GM12891 (cell line): ENCODE data around the gene BCAS1.
A peak's percentile ranks its signal among the peaks of the same experiment; 100 is the strongest.
"Not testable (repeated sequence)": the region's sequence is repeated elsewhere in the genome, so short reads cannot be mapped to it uniquely, and the experiment has no call there.

Experiments
- DNase-seq: peaks from one replicate; pipeline ENCODE4 v3.0.0; 2011; ENCODE audit warnings: low spot score; ENCODE audit not compliant: insufficient read length
- FAIRE-seq: peaks from 2 replicates; lab custom pipeline; 2011; peaks lifted over from hg19 to GRCh38; lab: Jason Lieb, UNC
- PAX5 ChIP-seq: IDR thresholded peaks from 2 replicates; pipeline ENCODE4 v1.6.1; 2011; ENCODE audit warnings: low read length, moderate library complexity, mild to moderate bottlenecking; ENCODE audit not compliant: insufficient read depth, severe bottlenecking
- POLR2A ChIP-seq: IDR thresholded peaks from 2 replicates; pipeline ENCODE4 v1.6.1; 2011; ENCODE audit warnings: low read depth, low read length, control low read depth
- POLR2AphosphoS5 ChIP-seq: IDR thresholded peaks from 2 replicates; pipeline ENCODE4 v1.6.1; 2011; ENCODE audit warnings: low read depth, low read length, control low read depth
- POU2F2 ChIP-seq: IDR thresholded peaks from 2 replicates; pipeline ENCODE4 v1.6.1; 2011; ENCODE audit warnings: low read depth, mild to moderate bottlenecking, control low read depth, low read length, moderate library complexity
- SPI1 ChIP-seq: IDR thresholded peaks from 2 replicates; pipeline ENCODE4 v1.6.1; 2011; ENCODE audit warnings: low read depth, low read length, control low read depth
- TAF1 ChIP-seq: IDR thresholded peaks from 2 replicates; pipeline ENCODE4 v1.6.1; 2011; ENCODE audit warnings: low read depth, low read length, control low read depth

Gene BCAS1

DNA sequence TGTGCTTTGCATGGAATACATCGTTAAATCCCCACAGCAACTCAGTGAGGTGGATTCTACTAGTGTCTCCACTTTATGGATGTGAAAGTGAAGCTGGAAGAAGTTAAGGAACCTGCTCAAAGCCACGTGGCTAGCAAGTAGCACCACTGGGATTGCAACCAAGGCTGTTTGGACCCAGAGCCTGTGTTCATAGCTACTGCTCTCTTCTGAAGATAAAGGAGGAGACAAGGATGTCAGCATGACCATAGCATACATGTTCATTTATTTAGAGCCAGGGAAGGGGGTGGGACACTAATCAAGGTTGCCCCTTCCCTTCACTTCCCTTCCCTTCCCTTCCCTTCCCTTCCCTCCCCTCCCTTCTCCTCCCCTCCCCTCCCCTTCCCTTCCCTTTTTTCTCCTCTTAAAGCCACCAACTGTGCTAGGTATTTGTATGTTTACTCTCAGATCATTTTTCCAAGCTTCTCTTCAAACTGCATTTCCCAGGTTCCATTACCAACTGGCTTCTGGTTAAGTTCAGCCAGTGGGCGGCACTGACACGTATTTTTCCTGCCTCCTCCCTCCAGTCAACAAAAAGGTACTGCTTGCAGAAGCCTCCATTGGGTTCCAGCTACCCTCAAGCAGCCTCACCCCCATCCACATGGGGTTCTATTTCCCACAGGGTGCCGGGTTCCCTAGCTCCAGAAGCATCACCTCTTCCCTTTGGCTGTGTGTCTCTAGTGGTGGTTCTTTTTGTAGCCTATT lies 134.9 kb downstream of the BCAS1 start:
- FAIRE-seq (no peak), DNase-seq (no peak)
- TF ChIP-seq TAF1 (no peak), POU2F2 (no peak), SPI1 (no peak), PAX5 (no peak), POLR2A (no peak), POLR2AphosphoS5 (no peak)

DNA sequence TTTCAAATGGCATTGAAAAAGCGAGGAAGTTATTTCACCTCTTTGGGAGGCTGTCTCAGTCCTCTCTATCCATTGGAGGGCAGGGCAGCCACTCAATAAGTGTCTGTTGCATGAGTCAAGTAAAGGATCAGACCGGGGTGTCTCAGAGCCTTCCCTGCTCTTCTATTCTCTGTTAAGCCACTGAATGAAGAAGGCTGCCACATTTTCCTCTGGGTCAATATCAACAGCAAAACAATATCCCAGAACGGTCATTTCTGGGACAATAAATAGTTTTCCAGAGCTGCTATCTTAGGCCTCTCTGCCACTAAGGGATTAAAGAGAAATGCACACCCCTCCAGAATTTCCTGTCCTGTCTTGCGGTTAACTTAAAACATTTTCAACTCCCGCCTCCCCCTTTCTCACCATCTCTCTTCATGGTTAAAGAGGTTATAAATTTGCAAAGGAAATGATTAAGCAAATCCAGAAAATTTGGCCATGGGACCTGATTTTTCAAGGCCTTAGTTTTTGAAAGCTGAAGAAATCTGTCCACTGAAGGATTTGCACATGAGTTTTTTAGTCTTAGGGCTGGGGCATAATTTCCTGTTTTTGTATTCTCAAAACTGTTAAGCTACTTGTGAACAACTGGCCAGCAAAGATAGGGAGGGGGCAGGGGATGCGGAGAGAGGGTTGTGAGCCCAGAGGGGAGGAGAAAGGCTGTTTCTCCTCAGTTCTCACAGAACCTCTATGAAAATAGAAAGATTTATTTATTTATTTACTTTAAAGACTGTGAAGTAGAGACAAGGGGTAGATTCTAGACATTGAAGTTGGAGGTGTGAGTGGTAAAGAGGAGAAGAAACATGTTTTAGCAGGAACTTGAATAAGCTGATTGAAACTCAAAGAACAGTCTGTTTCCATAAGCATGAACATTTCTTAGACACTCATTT lies 135.7 kb downstream of the BCAS1 start:
- DNase-seq = no peak

DNA sequence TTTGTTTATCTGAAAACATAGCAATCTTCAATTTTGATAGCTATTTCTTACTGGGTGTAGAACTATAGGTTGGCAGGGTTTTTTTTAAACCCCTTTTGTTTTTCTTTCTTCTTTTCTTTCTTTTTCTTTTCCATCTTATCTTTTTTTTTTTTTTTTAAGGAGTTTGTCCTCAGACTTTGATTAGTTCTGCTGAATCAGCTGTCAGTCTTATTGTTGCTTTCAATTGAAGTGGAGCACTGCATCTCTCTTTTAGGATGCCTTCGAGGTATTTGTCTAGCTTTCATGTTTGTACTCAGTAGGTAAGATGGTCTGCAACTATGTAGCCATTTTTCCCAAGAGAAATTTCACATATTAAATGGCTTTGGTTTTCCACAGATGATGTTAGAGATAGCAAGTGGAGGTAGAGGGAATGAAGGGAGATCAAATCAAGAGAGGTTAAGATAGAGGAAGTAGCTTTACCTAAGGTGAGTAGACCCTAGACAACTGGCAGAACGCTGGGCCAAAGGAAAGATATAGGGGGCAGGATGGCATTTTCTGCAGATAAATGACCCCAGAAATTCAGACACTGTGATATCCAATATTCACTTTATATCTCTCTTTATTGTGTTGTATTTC lies 137.1 kb downstream of the BCAS1 start:
- TF ChIP-seq PAX5 = no peak
- TF ChIP-seq POU2F2 = no peak
- no peak for TF ChIP-seq POLR2A
- no peak for TF ChIP-seq TAF1
- no peak for TF ChIP-seq SPI1
- no peak for TF ChIP-seq POLR2AphosphoS5
- DNase-seq (no peak), FAIRE-seq (no peak)

More for the DNA sequence above, 135.7 kb downstream of the BCAS1 start:
- TF ChIP-seq PAX5 (no peak), POLR2AphosphoS5 (no peak), TAF1 (peak; percentile 37; the same call in 1 of the 2 replicates), POU2F2 (no peak)
- no peak for FAIRE-seq

DNA sequence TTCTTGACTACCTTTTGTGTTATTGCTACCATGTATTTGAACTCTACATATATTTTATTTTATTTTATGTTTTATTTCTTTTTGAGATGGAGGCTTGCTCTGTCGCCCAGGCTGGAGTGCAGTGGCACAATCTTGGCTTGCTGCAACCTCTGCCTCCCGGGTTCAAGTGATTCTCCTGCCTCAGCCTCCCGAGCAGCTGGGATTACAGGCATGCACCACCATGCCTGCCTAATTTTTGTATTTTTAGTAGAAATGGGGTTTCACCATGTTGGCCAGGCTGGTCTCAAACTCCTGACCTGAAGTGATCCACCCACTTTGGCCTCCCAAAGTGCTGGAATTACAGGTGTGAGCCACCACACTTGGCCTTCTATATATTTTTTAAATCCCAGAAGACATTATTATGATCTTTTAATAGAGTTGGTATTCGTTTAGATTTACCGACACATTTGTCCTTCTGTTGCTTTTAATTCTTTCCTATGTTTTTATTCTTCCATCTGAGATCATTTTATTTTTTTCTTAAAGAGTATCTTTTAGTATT lies 137.7 kb downstream of the BCAS1 start:
- DNase-seq, FAIRE-seq: not testable (repeated sequence)

DNA sequence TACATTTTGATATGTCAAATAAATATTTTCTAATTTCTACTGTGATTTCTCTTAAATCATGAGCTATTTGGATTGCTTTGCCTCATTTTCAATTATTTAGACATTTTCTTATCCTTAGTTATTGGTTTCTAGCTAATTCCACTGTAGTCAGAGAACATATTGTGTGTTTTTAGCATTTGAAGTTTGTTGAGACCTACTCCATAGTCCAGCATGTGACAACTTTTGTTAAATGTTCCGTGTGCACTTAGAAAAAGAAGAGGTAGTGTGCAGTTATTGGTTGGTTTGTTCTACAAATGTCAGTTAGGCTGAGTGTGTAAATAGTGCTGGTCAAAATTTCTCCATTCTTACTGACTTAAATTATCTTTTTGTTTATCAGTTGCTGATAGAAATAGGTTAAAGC lies 138.8 kb downstream of the BCAS1 start:
- TF ChIP-seq SPI1 (no peak), TAF1 (no peak), POLR2A (no peak), POLR2AphosphoS5 (no peak), POU2F2 (no peak), PAX5 (no peak)
- DNase-seq = no peak
- FAIRE-seq = no peak

DNA sequence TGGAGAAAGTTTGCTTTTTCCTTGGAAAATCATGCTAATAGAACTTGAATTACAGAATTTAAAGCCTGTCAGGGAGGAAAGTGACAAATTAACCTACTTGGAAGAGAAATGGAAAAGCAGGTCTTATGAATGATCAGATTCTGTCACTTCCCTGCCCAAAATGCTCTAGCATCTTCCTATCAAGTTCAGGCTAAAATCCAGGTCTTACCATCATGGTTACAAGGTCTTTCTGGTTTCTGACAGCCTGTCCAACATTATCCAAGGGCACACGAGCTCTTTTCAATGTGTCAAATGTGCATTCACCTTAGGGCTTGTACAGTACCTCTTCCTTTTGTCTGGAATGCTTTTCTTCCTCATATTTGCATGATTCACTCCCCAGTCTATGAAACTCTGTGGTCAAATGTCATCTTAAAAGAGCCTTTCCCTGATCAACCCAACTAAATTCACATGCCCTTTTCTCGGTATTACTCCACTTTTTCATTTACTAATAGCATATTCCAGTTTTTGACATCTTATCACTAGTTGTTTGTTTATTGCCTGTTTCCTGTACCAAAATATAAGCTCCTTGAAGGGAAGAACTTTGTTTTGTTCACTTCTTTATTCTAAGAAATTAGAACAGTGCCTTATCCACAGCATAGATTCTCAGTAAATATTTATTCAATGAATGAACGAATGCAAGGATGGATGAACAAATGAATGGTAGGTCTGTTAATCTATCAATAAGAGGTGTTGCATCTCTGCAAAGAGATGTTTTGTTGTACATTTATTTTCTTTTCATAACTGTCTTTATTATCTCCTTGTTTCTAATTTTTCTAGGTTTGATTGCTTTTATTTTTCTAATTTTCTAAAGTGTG lies 139.5 kb downstream of the BCAS1 start:
- FAIRE-seq (no peak), DNase-seq (no peak)
- TF ChIP-seq SPI1 (peak; percentile 17; the same call in 1 of the 2 replicates), POLR2A (no peak), POLR2AphosphoS5 (no peak), TAF1 (no peak)

DNA sequence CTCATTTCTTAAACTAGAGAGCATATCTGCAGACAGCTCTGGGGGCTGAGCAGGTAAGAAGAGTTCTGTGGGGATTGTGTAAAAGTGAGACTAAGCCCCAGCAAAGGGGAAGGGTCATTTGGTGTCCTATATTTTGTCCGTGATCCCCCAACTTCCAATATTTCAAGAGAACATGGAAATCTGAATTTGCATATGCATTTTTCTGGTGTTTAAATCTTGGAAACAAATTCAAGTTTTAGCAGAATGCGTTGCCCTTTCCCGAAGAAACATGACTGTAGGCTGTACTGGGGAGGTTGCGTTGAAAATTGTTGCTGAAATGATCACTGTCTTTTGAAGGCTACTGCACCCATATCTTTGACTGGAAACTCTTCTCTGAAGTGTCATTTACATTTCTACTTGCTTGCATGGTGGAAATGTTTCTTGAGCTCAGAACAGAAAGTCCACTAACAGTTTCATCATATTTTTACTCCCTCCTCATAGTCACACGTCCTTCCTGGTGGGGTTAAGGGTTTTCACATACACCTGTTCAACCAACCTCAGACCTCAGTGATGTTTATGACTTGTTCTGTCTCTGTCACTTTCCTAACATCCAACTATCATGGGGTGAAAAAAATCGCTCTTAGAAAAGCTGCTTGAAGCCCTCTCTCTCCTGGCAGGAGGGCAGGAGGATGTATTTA lies 140.3 kb downstream of the BCAS1 start:
- TF ChIP-seq SPI1 = peak; percentile 27; the same call in 1 of the 2 replicates
- TF ChIP-seq PAX5 = no peak
- no peak; the same call in 1 of the 2 replicates for TF ChIP-seq POU2F2
- TF ChIP-seq POLR2AphosphoS5 = 0 out of 2 replicates have a peak, but pooled peaks have one; percentile 35
- TF ChIP-seq TAF1 = 0 out of 2 replicates have a peak, but pooled peaks have one; percentile 43
- no peak for TF ChIP-seq POLR2A
- FAIRE-seq = peak; percentile 85
- no peak for DNase-seq

DNA sequence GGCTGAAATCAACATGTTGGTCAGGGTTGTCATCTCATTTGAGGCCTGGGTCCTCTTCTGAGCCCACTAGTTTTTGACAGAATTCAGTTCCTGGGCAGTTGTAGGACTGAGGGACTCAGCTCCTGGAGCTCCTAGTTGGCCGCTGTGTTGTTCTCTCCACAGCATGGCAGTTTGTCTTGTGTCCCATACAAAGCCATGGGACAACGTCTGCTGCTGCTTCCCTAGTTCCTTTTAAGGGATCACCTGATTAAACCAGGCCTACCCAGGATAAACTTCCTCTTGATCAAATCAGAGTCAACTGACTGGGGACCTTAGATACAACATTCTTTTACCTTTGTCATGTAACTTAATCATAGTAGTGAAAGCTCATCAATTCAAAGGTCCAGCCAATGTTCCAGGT lies 141.0 kb downstream of the BCAS1 start:
- TF ChIP-seq PAX5 = no peak
- TF ChIP-seq POLR2AphosphoS5 = no peak
- no peak for TF ChIP-seq TAF1
- TF ChIP-seq POLR2A = no peak
- TF ChIP-seq POU2F2 = no peak
- no peak for TF ChIP-seq SPI1
- FAIRE-seq (no peak), DNase-seq (no peak)

DNA sequence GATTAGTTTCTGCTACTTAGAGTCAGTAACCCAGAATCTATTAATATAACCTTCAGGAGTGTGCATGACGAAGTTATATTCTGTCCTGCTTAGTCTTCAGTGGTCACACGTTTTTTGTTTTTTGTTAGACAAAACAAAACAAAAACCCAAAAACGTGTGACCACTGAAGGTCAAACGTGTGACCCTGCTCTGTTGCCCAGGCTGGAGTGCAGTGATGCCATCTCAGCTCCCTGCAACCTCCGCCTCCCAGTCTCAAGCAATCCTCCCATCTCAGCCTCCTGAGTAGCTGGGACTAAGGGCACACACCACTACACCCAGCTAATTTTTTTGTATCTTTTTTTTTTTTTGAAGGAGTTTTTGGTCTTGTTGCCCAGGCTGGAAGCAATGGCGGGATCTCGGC lies 142.4 kb downstream of the BCAS1 start:
- DNase-seq (no peak), FAIRE-seq (no peak)
- no peak for TF ChIP-seq TAF1
- no peak for TF ChIP-seq PAX5
- no peak for TF ChIP-seq POLR2AphosphoS5
- no peak for TF ChIP-seq SPI1
- TF ChIP-seq POU2F2 = no peak
- no peak for TF ChIP-seq POLR2A
